ENCODE measurements around the gene FOSL1.
A peak's percentile ranks its signal among the peaks of the same experiment; 100 is the strongest.

FOSL1 gene

GRCh38 chr11:65931773-65932557 is 31.8 kb upstream of the FOSL1 start:
- H3K9me3 ChIP-seq (ENCODE audit: control insufficient read depth, insufficient read depth, low read length) = no peaks in the 10 kb centered on the region
- peaks cover 9% of the 10 kb centered on the region; the same call in 1 of the 2 replicates for H3K4me1 ChIP-seq (ENCODE audit: insufficient read depth, low read length)
- peak overlapping the region; percentile 54; the same call in 1 of the 2 replicates for H3K9ac ChIP-seq (ENCODE audit: low read depth, low read length)
- no peaks in the 10 kb centered on the region for H3K36me3 ChIP-seq (ENCODE audit: insufficient read depth, low read length)

GRCh38 chr11:65928667-65929066 is 28.5 kb upstream of the FOSL1 start:
- Histone ChIP-seq H3K9me3 (ENCODE audit: control insufficient read depth, insufficient read depth, low read length) (no peaks in the 10 kb centered on the region), H3K36me3 (ENCODE audit: insufficient read depth, low read length) (no peaks in the 10 kb centered on the region), H3K9ac (ENCODE audit: low read depth, low read length) (no peak overlapping the region), H3K4me1 (ENCODE audit: insufficient read depth, low read length) (peaks cover 9% of the 10 kb centered on the region; the same call in 1 of the 2 replicates)

GRCh38 chr11:65927904-65928397 is 27.8 kb upstream of the FOSL1 start:
- Histone ChIP-seq H3K9me3 (ENCODE audit: control insufficient read depth, insufficient read depth, low read length) (no peaks in the 10 kb centered on the region), H3K9ac (ENCODE audit: low read depth, low read length) (no peak overlapping the region), H3K4me1 (ENCODE audit: insufficient read depth, low read length) (peaks cover 9% of the 10 kb centered on the region; the same call in 1 of the 2 replicates), H3K36me3 (ENCODE audit: insufficient read depth, low read length) (no peaks in the 10 kb centered on the region)

- H3K9me3 ChIP-seq (ENCODE audit: control insufficient read depth, insufficient read depth, low read length) = no peaks in the 10 kb centered on the region
- no peak overlapping the region for H3K9ac ChIP-seq (ENCODE audit: low read depth, low read length)
Measured at GRCh38 chr11:65925397-65925796, 25.2 kb upstream of the FOSL1 start.

GRCh38 chr11:65922565-65922964 is 22.4 kb upstream of the FOSL1 start:
- no peaks in the 10 kb centered on the region; the same call in 1 of the 2 replicates for H3K4me1 ChIP-seq (ENCODE audit: insufficient read depth, low read length)
- no peaks in the 10 kb centered on the region; the same call in 1 of the 2 replicates for H3K36me3 ChIP-seq (ENCODE audit: insufficient read depth, low read length)
- H3K9me3 ChIP-seq (ENCODE audit: control insufficient read depth, insufficient read depth, low read length) = no peaks in the 10 kb centered on the region
- no peak overlapping the region for H3K9ac ChIP-seq (ENCODE audit: low read depth, low read length)

More at GRCh38 chr11:65925397-65925796, 25.2 kb upstream of the FOSL1 start:
- no peaks in the 10 kb centered on the region; the same call in 1 of the 2 replicates for H3K36me3 ChIP-seq (ENCODE audit: insufficient read depth, low read length)
- no peaks in the 10 kb centered on the region; the same call in 1 of the 2 replicates for H3K4me1 ChIP-seq (ENCODE audit: insufficient read depth, low read length)

- H3K9me3 ChIP-seq (ENCODE audit: control insufficient read depth, insufficient read depth, low read length) = no peaks in the 10 kb centered on the region
- H3K9ac ChIP-seq (ENCODE audit: low read depth, low read length) = no peak overlapping the region
- peaks cover under 1% of the 10 kb centered on the region; the same call in 1 of the 2 replicates for H3K4me1 ChIP-seq (ENCODE audit: insufficient read depth, low read length)
- H3K36me3 ChIP-seq (ENCODE audit: insufficient read depth, low read length) = no peaks in the 10 kb centered on the region; the same call in 1 of the 2 replicates
Measured at GRCh38 chr11:65921876-65922275, 21.7 kb upstream of the FOSL1 start.

- peaks cover 8% of the 10 kb centered on the region; the same call in 1 of the 2 replicates for H3K4me1 ChIP-seq (ENCODE audit: insufficient read depth, low read length)
- no peaks in the 10 kb centered on the region; the same call in 1 of the 2 replicates for H3K36me3 ChIP-seq (ENCODE audit: insufficient read depth, low read length)
- H3K9me3 ChIP-seq (ENCODE audit: control insufficient read depth, insufficient read depth, low read length) = no peaks in the 10 kb centered on the region
- H3K9ac ChIP-seq (ENCODE audit: low read depth, low read length) = no peak overlapping the region
Measured at GRCh38 chr11:65921033-65921555, 20.9 kb upstream of the FOSL1 start.

GRCh38 chr11:65920372-65920802 is 20.2 kb upstream of the FOSL1 start:
- H3K36me3 ChIP-seq (ENCODE audit: insufficient read depth, low read length) = no peaks in the 10 kb centered on the region; the same call in 1 of the 2 replicates
- H3K9ac ChIP-seq (ENCODE audit: low read depth, low read length) = peak overlapping the region; percentile 68; the same call in 1 of the 2 replicates

GRCh38 chr11:65919573-65920371 is 19.6 kb upstream of the FOSL1 start:
- Histone ChIP-seq H3K4me1 (ENCODE audit: insufficient read depth, low read length) (peaks cover 11% of the 10 kb centered on the region; the same call in 1 of the 2 replicates), H3K36me3 (ENCODE audit: insufficient read depth, low read length) (no peaks in the 10 kb centered on the region; the same call in 1 of the 2 replicates), H3K9ac (ENCODE audit: low read depth, low read length) (peak overlapping the region; percentile 68), H3K9me3 (ENCODE audit: control insufficient read depth, insufficient read depth, low read length) (no peaks in the 10 kb centered on the region)

More at GRCh38 chr11:65920372-65920802, 20.2 kb upstream of the FOSL1 start:
- Histone ChIP-seq H3K9me3 (ENCODE audit: control insufficient read depth, insufficient read depth, low read length) (no peaks in the 10 kb centered on the region), H3K4me1 (ENCODE audit: insufficient read depth, low read length) (peaks cover 11% of the 10 kb centered on the region; the same call in 1 of the 2 replicates)

- peaks cover 11% of the 10 kb centered on the region; the same call in 1 of the 2 replicates for H3K4me1 ChIP-seq (ENCODE audit: insufficient read depth, low read length)
- no peaks in the 10 kb centered on the region for H3K9me3 ChIP-seq (ENCODE audit: control insufficient read depth, insufficient read depth, low read length)
- H3K9ac ChIP-seq (ENCODE audit: low read depth, low read length) = peak within 1 kb of the TSS; percentile 95
- H3K36me3 ChIP-seq (ENCODE audit: insufficient read depth, low read length) = no peaks in the 10 kb centered on the region; the same call in 1 of the 2 replicates
Measured at GRCh38 chr11:65919141-65919572, 19.0 kb upstream of the FOSL1 start, which contains the start of gene DRAP1. DRAP1 (plus strand) TSS chr11:65919426; CDS start chr11:65919502, 76 bp downstream.

GRCh38 chr11:65918211-65919140 is 18.3 kb upstream of the FOSL1 start, which contains the start of gene C11orf68:
C11orf68 (minus strand) TSS chr11:65919062; CDS start chr11:65919031, 31 bp downstream.
- Histone ChIP-seq H3K36me3 (ENCODE audit: insufficient read depth, low read length) (no peaks in the 10 kb centered on the region; the same call in 1 of the 2 replicates), H3K9me3 (ENCODE audit: control insufficient read depth, insufficient read depth, low read length) (no peaks in the 10 kb centered on the region), H3K4me1 (ENCODE audit: insufficient read depth, low read length) (peaks cover 11% of the 10 kb centered on the region; the same call in 1 of the 2 replicates), H3K9ac (ENCODE audit: low read depth, low read length) (peak within 1 kb of the TSS; percentile 95)

GRCh38 chr11:65917434-65918210 is 17.4 kb upstream of the FOSL1 start:
- peak overlapping the region; percentile 95; the same call in 1 of the 2 replicates for H3K9ac ChIP-seq (ENCODE audit: low read depth, low read length)

More at GRCh38 chr11:65917434-65918210, 17.4 kb upstream of the FOSL1 start:
- Histone ChIP-seq H3K9me3 (ENCODE audit: control insufficient read depth, insufficient read depth, low read length) (no peaks in the 10 kb centered on the region), H3K4me1 (ENCODE audit: insufficient read depth, low read length) (peaks cover 19% of the 10 kb centered on the region; the same call in 1 of the 2 replicates), H3K36me3 (ENCODE audit: insufficient read depth, low read length) (no peaks in the 10 kb centered on the region; the same call in 1 of the 2 replicates)

Data from ES-I3 (cell line).